Measurements from ENCODE around the gene POC1B.

POC1B gene

GRCh38 chr12:89525824-89526770, at the start of gene POC1B:
TSS of gene POC1B (minus strand) at chr12:89526047. CDS start at chr12:89525895, 152 bp downstream.
- peak within 1 kb of the TSS; percentile 84 for H3K4me3 ChIP-seq (ENCODE audit: low read length)
- TF ChIP-seq CTCF (IDR thresholded peaks at IDR 0.05; ENCODE audit: insufficient read depth, low read depth, low read length, missing control alignments) = no peak
- DNase-seq (ENCODE audit: low read depth) = peak; percentile 76

GRCh38 chr12:89575374-89575773, 49.5 kb upstream of the POC1B start:
- DNase-seq (ENCODE audit: low read depth) = no peak
- no peak overlapping the region for H3K4me3 ChIP-seq (ENCODE audit: low read length)
- TF ChIP-seq CTCF (IDR thresholded peaks at IDR 0.05; ENCODE audit: insufficient read depth, low read depth, low read length, missing control alignments) = no peak

- H3K4me3 ChIP-seq (ENCODE audit: low read length) = no peak overlapping the region
- no peak for DNase-seq (ENCODE audit: low read depth)
- TF ChIP-seq CTCF (IDR thresholded peaks at IDR 0.05; ENCODE audit: insufficient read depth, low read depth, low read length, missing control alignments) = no peak
These were observed 48.9 kb upstream of the POC1B start for GRCh38 chr12:89574736-89575208.

- no peak for TF ChIP-seq CTCF (IDR thresholded peaks at IDR 0.05; ENCODE audit: insufficient read depth, low read depth, low read length, missing control alignments)
- no peak for DNase-seq (ENCODE audit: low read depth)
- H3K4me3 ChIP-seq (ENCODE audit: low read length) = no peak overlapping the region
These were observed 47.4 kb upstream of the POC1B start for GRCh38 chr12:89573051-89573810.

GRCh38 chr12:89571491-89572195, 45.8 kb upstream of the POC1B start:
- no peak overlapping the region for H3K4me3 ChIP-seq (ENCODE audit: low read length)
- no peak for TF ChIP-seq CTCF (IDR thresholded peaks at IDR 0.05; ENCODE audit: insufficient read depth, low read depth, low read length, missing control alignments)
- peak; percentile 25 for DNase-seq (ENCODE audit: low read depth)

- TF ChIP-seq CTCF (IDR thresholded peaks at IDR 0.05; ENCODE audit: insufficient read depth, low read depth, low read length, missing control alignments) = no peak
- DNase-seq (ENCODE audit: low read depth) = peak; percentile 58
- no peak overlapping the region for H3K4me3 ChIP-seq (ENCODE audit: low read length)
These were observed 42.6 kb upstream of the POC1B start for GRCh38 chr12:89568484-89568883.
